ENCODE data around the gene ECEL1. TPM values are rescaled to one million over a fixed set of nuclear protein-coding genes. Genes with fewer than 3 reads are reported as not detected.
"Not testable (repeated sequence)": the region's sequence is repeated elsewhere in the genome, so short reads cannot be mapped to it uniquely, and the experiment has no call there.

The ECEL1 gene
- total RNA-seq, 1 experiment from 2014 or later: not detected

DNA sequence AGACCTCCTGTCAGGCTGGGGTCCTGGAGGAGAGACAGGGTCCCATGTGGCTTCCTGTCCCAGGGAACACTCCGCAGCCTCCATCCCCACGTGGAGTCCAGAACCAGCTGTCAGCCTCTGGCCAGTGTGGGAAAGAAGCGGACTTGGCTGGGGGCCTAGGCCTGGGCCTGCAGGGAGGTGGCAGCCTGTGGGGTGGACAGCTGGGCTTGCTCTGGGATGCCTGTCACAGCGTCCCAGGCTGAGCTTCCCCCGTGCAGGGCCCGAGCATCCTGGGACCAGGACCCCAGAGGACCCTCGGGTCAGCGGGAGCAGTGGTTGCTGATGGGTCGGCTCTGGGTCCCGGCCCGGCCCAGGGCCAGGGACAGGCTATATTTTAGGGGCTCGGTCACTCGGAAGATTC is 45.2 kb downstream of the ECEL1 start:
- not testable (repeated sequence) for DNase-seq (ENCODE audit: low read depth)

DNA sequence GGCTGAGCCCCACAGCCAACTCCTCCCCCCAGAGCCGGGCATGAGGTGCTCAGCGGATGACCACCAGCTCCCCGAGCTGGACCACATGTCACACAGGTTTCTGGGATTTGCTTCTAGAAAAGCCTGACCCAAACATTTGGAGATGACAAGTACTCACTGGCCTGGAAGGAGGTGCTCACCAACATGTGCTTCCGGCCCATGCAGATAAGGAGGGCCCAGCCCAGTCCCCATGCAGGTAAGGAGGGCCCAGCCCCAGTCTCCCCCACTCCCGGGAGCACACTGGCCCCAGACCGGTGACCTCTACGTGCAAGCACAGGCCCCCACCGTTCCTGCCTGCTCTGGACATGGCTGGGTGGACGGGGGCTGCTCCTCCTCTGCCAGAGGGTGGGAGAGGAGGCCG is 45.7 kb downstream of the ECEL1 start:
- not testable (repeated sequence) for DNase-seq (ENCODE audit: low read depth)

GRCh38 chr2:232441147-232441651 is 46.4 kb downstream of the ECEL1 start:
- no peak for DNase-seq (ENCODE audit: low read depth)

- peak; percentile 76 for DNase-seq (ENCODE audit: low read depth)
Measured at GRCh38 chr2:232440220-232441018, 47.2 kb downstream of the ECEL1 start.

GRCh38 chr2:232439758-232440135 is 47.9 kb downstream of the ECEL1 start:
- DNase-seq (ENCODE audit: low read depth): peak; percentile 7

DNA sequence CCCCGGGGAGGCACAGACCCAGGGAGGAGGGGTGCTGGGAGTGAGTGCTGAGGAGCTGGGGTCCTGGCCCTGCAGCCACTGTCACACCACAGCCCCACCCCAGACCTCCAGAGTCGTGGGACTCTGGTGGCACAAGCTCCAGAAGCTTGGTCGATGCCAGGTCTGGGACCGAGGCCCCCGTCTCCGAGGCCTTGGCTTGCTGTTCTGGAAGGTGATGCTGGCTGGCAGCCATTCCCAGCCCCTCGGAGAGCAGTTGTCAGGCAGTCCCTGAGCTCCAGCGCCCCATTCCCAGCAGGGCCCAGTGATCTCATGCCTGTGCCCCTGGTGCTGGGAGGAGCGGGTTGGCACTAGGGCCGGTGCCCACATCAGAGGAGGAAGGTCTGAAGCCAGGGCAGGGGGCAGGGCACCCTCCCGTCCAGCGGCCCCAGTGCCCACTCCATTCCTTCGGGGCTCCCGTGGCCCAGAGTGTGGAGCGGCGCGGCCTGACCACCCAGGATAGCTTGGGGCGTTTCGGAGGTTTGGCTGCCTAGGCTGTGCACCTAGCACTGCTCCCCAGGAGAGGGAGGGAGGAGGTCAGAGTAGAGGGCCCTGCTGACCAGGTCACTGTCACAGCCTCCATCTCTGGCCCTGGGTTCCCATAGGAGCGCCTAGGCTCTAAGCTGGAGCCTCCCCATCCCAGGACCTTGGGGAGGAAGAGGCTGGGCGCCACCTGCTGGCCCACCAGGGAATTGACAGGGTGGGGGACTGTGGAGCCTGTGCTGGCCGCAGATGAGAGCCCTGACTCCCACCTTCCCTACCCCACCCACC is 48.5 kb downstream of the ECEL1 start:
- DNase-seq (ENCODE audit: low read depth): peak; percentile 50

DNA sequence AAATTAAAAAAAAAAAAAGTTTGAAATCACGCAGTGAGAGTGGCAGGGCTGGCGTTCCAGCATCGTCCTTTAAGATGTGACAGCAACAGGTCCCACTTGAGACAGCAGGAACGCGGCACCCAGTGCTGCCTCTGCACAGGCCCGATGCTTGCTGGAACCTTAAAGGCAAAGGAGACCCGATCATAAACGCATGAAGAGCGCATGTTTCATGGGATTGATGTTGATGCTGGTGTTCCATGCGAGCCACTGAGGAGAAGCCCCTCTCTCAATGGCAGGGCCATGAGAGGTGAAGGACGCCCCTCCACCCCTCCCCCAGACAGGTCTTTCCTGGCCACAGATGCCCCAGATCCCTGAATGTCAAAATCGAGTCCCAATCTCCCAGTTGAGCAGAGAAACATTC is 49.5 kb downstream of the ECEL1 start:
- DNase-seq (ENCODE audit: low read depth): no peak

- no peak for DNase-seq (ENCODE audit: low read depth)
Measured at GRCh38 chr2:232437195-232437571, 50.5 kb downstream of the ECEL1 start.

- DNase-seq (ENCODE audit: low read depth): no peak
Measured at GRCh38 chr2:232436381-232437194, 51.0 kb downstream of the ECEL1 start.

DNA sequence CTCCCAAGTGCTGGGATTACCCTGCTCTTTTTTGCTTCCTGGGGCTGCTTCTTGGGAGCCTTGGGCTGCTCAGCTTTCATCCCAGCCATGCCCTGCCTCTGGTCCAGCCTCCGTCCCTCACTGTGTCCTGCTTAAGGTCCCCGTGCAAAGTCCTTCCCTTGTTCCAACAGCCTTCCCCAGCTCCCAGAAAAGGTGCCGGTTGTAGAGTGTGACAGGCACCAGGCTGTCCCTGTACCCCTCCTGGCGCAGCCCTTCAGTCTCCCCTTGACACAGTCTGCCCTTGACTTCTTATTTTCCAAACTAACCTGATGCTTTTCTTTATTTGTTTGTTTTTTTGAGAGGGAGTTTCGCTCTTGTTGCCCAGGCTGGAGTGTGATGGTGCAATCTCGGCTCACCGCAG is 51.8 kb downstream of the ECEL1 start:
- no peak for DNase-seq (ENCODE audit: low read depth)

GRCh38 chr2:232435375-232435648 is 52.3 kb downstream of the ECEL1 start:
- no peak for DNase-seq (ENCODE audit: low read depth)

DNA sequence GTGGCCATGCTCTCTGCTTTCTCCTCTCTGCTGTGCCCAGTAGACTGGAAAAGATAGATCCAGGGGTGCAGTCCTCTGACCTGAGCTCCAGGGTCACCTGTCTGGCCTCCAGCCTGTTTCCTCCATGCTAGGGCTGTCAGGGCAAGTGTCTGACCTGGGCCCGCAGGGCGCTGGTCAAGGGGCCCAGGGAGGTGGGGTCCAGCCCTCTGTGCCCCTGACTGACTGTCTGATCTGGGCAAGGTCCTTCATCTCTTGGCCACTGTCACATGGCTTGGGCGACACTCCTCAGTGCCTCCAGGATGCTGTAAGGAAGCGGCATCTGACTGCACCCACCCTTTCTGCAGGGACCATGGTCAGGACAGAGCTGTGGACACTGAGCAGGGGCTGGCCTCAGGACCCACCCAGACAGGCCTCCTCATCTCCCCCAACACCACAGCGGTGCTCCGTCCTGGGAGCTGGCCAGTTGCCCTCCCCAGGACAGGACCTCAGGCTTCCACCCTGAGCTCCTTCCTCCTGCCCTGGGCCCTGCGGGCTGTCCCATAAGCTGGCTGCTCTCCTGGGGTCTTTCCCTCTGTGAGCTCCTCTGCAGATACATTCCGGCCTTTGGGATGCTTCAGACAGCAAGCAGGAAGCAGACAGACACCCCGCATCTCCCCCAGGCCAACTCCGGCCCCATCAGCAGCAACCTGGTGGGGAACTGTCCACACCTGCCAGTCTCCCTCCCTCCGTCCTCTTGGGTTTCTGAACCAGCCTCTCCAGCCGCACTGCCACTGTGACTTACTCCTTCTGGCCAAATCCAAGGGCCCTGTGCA is 52.9 kb downstream of the ECEL1 start:
- DNase-seq (ENCODE audit: low read depth): no peak

DNA sequence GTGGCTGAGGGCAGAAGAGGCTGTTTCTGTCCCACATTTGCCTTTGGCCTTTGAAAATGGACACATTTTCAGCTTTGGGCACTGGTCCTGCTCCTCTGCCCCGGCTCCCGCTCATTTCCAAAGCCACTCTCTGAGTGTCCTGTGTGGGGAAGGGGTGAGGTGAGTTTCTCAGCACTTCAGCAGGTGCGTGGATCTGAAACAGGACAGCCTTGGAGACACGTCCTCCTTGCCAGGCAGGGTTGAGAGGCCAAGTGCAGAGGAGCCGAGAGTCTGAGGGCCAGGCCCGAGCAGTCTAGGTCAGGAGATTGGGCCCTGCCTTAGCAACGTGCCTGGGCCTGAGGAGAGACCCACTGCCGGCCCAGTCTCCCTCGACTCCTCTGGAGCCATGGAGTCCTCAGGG is 53.5 kb downstream of the ECEL1 start:
- DNase-seq (ENCODE audit: low read depth): no peak

DNA sequence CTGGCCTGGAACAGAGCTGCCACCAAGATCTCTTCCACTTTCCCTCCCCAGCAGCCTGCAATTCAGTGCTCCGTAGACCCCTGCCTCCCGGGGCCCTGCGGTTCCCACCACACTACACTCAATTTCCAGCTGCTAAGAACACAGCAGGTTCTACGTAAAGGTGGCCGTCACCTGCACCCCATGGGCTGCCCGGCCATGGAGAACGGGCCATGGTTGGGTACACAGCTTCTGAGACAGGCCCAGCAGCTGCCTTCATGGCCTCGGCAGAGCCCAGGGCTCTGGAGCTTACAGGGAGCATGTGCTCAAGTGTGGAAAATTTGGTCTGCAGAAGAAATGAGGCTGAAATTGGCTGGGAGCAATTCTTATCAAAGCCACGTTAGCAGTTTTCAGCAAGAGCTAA is 54.0 kb downstream of the ECEL1 start:
- not testable (repeated sequence) for DNase-seq (ENCODE audit: low read depth)

DNA sequence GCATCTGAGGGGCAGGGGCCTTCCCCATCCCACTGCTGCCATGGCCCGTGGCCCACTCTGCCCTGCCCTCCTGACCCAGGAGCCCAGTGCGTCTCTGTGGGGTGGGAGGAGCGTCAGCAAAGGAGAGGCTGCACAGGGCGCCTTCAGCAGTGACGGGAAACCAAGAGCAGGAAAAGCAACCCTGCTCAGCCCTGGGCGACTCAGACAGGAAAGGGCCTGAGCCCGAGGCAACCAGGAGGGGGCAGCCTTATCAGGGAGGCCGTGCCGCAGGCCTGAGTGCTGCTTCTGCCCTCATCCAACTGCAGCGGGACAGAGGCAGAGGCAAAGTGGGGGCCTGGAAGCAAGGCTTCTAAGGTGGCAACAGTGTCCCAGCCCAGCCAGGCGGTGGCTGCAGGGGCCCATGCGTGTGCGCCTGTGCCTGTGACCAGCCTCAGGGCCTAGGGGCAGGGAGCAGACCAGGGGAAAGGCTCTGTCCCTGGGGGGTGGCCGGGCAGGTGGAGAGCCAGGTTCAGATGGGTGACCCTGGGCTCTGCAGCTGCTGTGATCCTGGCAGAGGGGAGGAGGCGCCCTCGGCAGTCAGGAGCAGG is 54.9 kb downstream of the ECEL1 start:
- no peak for DNase-seq (ENCODE audit: low read depth)

- DNase-seq (ENCODE audit: low read depth): no peak
Measured at GRCh38 chr2:232431705-232432590, 55.7 kb downstream of the ECEL1 start.
